Calu3 (cell line): ENCODE data around the gene CAMSAP1. TPM values are rescaled to one million over a fixed set of nuclear protein-coding genes. Genes with fewer than 3 reads are reported as not detected.
A peak's percentile ranks its signal among the peaks of the same experiment; 100 is the strongest.

Experiments
- BruUV-seq: library from RNA; stranded (reverse); fragments of 400-500 nt; replicated peaks from 2 replicates; lab custom pipeline; 2021; lab: Mats Ljungman, UMichigan
- CTCF ChIA-PET: fragments of 300-600 bp; sonication (Branson Sonifier 250); formaldehyde crosslinking; loops from one replicate; lab custom pipeline; 2022; ENCODE audit warnings: antibody characterized with exemption; lab: Charles Lee
- DNase-seq: peaks from one replicate; pipeline ENCODE4 v3.0.0; 2022
- H3K27ac Mint-ChIP-seq: one replicate; pipeline ENCODE4 v1.8.0; 2022; ENCODE audit warnings: mixed read lengths; ENCODE audit not compliant: unreplicated experiment
- H3K27me3 Mint-ChIP-seq: one replicate; pipeline ENCODE4 v1.8.0; 2022; ENCODE audit warnings: mixed read lengths; ENCODE audit not compliant: unreplicated experiment
- H3K36me3 Mint-ChIP-seq: one replicate; pipeline ENCODE4 v1.8.0; 2022; ENCODE audit warnings: mild to moderate bottlenecking, moderate library complexity, mixed read lengths; ENCODE audit not compliant: insufficient read depth, unreplicated experiment
- H3K4me1 Mint-ChIP-seq: one replicate; pipeline ENCODE4 v1.8.0; 2022; ENCODE audit warnings: mild to moderate bottlenecking, low read depth, mixed read lengths; ENCODE audit not compliant: unreplicated experiment
- H3K4me3 Mint-ChIP-seq: one replicate; pipeline ENCODE4 v1.8.0; 2022; ENCODE audit warnings: mild to moderate bottlenecking, low read depth, moderate library complexity, mixed read lengths; ENCODE audit not compliant: unreplicated experiment
- H3K9me3 Mint-ChIP-seq: one replicate; pipeline ENCODE4 v1.8.0; 2022; ENCODE audit warnings: low read depth, mixed read lengths; ENCODE audit not compliant: unreplicated experiment
- intact Hi-C: fragments of 100-400 bp; cut with micrococcal nuclease; formaldehyde crosslinking; loops from one replicate; pipeline ENCODE4 v1.10.0; 2022; ENCODE audit not compliant: unreplicated experiment
- total RNA-seq: library from RNA; stranded (reverse); gene quantifications from 2 replicates; pipeline ENCODE4 v1.2.3, GENCODE V29; 2022
- TF ChIP-seq, protein P1 (sequence below): fragments of 200-600 bp; IDR thresholded peaks from one replicate; pipeline ENCODE4 v1.8.0; 2022; ENCODE audit warnings: antibody characterized with exemption; ENCODE audit not compliant: unreplicated experiment

The CAMSAP1 gene
- total RNA-seq, 1 experiment from 2014 or later = 28.1 TPM

DNA sequence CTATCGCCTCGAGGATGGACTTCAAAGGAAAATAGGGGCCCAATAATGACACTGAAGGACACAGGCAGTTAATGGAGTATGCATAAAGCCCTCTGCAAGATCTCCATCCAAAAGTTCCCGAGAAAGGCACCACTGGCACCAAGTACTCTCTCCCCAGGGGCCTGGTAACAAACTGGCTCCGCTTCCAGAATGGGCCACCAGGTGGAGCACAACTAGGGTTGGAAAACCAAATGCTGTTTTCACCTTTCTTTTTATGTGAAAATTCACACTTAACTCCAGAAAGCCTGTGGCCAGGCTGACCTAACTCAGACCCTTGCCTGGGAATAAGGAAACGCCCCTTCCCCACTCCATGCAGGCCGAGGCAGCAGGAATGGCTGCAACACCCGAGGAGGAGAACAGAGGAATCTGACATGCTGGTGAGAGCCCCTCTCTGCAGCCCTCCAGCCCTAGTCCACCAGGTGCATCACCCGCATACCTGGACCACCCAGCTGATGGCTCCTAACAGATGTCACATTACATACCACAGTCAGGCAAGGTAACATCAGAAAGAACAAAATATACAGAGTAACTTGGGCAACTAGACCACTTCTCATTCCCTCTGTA, 42.8 kb downstream of the CAMSAP1 start:
- DNase-seq = peak; percentile 63
- no peaks in the 10 kb centered on the region for H3K27me3 Mint-ChIP-seq

DNA sequence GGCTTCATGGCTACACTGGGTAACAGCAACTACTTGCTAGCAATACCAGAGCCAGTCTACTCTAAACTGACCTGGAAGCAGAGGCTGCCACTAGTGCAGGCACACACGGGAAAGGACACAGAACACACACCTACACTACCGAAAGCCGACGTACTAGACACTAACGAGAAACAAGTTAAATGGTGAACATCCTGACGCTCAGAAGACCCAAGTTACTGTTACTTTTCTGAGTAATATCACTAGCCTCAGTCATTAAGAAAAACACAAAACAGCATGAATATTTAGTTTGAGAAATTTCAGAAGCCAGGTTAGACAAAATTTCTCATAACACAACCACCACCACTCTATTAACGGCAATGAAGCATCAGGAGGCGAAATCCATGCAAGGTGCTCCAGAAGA, 44.5 kb downstream of the CAMSAP1 start:
- Mint-ChIP-seq H3K27me3 (no peaks in the 10 kb centered on the region), H3K27ac (no peak overlapping the region), H3K36me3 (peaks cover 4% of the 10 kb centered on the region), H3K9me3 (no peaks in the 10 kb centered on the region), H3K4me3 (no peak overlapping the region), H3K4me1 (peaks cover 8% of the 10 kb centered on the region)
- intact Hi-C loops = no loop called here
- CTCF ChIA-PET = no interaction called here
- TF ChIP-seq, protein P1, sequence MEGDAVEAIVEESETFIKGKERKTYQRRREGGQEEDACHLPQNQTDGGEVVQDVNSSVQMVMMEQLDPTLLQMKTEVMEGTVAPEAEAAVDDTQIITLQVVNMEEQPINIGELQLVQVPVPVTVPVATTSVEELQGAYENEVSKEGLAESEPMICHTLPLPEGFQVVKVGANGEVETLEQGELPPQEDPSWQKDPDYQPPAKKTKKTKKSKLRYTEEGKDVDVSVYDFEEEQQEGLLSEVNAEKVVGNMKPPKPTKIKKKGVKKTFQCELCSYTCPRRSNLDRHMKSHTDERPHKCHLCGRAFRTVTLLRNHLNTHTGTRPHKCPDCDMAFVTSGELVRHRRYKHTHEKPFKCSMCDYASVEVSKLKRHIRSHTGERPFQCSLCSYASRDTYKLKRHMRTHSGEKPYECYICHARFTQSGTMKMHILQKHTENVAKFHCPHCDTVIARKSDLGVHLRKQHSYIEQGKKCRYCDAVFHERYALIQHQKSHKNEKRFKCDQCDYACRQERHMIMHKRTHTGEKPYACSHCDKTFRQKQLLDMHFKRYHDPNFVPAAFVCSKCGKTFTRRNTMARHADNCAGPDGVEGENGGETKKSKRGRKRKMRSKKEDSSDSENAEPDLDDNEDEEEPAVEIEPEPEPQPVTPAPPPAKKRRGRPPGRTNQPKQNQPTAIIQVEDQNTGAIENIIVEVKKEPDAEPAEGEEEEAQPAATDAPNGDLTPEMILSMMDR = no peak
- DNase-seq = no peak
- no TSS peak for BruUV-seq

More for the DNA sequence above, 42.8 kb downstream of the CAMSAP1 start:
- TF ChIP-seq, protein P1 = peak; percentile 42
- Mint-ChIP-seq H3K27ac (no peak overlapping the region), H3K9me3 (no peaks in the 10 kb centered on the region), H3K4me3 (no peak overlapping the region), H3K4me1 (peaks cover 8% of the 10 kb centered on the region), H3K36me3 (peaks cover 13% of the 10 kb centered on the region)
- CTCF ChIA-PET = interaction anchor here (0.6 kb wide), 1 partner anchor 26 kb away, joined by 5 read pairs; no protein-coding TSS in a partner anchor
- intact Hi-C loops = no loop called here
- BruUV-seq = no TSS peak

DNA sequence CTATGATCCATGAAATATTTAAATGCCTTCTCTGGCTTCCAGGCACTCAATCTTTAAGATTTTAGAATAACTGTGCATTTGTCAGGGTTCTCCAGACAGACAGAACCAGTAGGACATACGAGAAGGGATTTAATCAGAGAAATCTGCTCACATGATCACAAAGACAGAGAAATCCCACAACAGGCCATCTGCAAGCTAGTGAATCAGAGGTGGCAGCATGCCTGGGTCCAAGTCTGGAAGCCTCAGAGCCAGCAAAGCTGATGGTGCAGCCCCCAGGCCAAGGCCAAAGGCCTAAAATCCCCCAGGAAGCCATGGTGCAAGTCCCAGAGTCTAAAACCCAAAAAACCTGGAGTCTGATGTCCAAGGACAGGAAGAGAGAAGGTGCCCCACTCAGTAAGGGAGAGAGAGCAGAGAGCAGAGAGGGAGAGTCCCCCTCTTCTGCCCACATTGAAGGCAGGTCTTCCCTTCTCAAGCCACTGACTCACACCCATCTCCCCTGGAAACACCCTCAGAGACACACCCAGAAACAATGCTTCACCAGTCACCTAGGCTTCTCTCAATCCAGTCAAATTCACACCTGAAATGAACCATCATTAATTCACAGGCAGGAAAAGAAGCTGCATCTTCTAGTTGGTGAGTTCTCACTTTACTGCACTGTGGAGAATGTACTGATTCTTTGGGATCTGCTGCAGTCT, 48.7 kb downstream of the CAMSAP1 start:
- DNase-seq = no peak
- no peaks in the 10 kb centered on the region for H3K27me3 Mint-ChIP-seq
- intact Hi-C loops = no loop called here
- no peaks in the 10 kb centered on the region for H3K9me3 Mint-ChIP-seq
- CTCF ChIA-PET = interaction anchor here (0.7 kb wide), 1 partner anchor 213 kb away, joined by 4 read pairs; no protein-coding TSS in a partner anchor
- no peak overlapping the region for H3K27ac Mint-ChIP-seq
- BruUV-seq = no TSS peak
- TF ChIP-seq, protein P1 = no peak
- peaks cover 4% of the 10 kb centered on the region for H3K36me3 Mint-ChIP-seq
- H3K4me3 Mint-ChIP-seq = no peak overlapping the region
- no peaks in the 10 kb centered on the region for H3K4me1 Mint-ChIP-seq

DNA sequence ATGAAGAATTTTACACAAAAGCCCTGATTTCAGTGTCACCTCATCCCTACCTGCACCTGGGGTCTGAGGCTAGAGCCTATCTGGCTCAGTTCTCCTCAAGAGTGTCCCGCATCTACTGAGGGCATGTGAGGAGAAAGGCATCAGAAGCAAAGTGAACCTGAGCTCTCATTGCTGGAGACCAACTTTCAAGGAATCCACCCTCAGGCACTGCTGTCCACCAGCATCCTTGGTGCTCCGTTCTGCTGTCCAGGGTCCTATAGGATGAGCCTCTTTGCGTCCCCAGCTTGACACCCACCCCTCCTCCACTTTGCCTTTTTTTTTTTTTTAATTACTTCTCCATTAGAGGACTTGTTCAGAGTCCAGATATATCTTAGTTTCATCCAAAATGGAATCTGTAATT, 49.5 kb downstream of the CAMSAP1 start:
- intact Hi-C loops = no loop called here
- DNase-seq = no peak
- Mint-ChIP-seq H3K36me3 (peaks cover 4% of the 10 kb centered on the region), H3K9me3 (no peaks in the 10 kb centered on the region), H3K4me1 (no peaks in the 10 kb centered on the region), H3K27me3 (no peaks in the 10 kb centered on the region), H3K4me3 (no peak overlapping the region), H3K27ac (no peak overlapping the region)
- CTCF ChIA-PET = no interaction called here
- TF ChIP-seq, protein P1 = no peak
- BruUV-seq = no TSS peak
